Mesodermal cell (in vitro differentiated cells): ENCODE results near the gene PRDM4.
A peak's percentile ranks its signal among the peaks of the same experiment; 100 is the strongest.

Experiments used
- H3K27ac ChIP-seq: 2 replicates; pipeline ENCODE4 v1.7.0; 2013; ENCODE audit warnings: mild to moderate bottlenecking, low read depth, low read length, moderate library complexity; ENCODE audit not compliant: severe bottlenecking
- H3K36me3 ChIP-seq: 2 replicates; pipeline ENCODE4 v1.7.1; 2013; ENCODE audit warnings: mild to moderate bottlenecking, low read length, moderate library complexity; ENCODE audit not compliant: control insufficient read depth, insufficient read depth
- H3K4me1 ChIP-seq: one replicate; pipeline ENCODE4 v1.7.1; 2013; ENCODE audit warnings: mild to moderate bottlenecking, low read length; ENCODE audit not compliant: insufficient read depth, control insufficient read depth, poor library complexity, severe bottlenecking
- H3K4me3 ChIP-seq: 2 replicates; pipeline ENCODE4 v1.7.0; 2013; ENCODE audit warnings: low read length, control low read depth, mild to moderate bottlenecking; ENCODE audit not compliant: insufficient read depth, poor library complexity, severe bottlenecking; ENCODE audit errors: extremely low read depth
- H3K9me3 ChIP-seq: 2 replicates; pipeline ENCODE4 v1.7.1; 2013; ENCODE audit warnings: mild to moderate bottlenecking, low read length, moderate library complexity; ENCODE audit not compliant: control insufficient read depth
- WGBS, 2 experiments: methylation state at CpG; one replicate each; pipeline ENCODE4 v1.1.5; 2013; ENCODE audit warnings: missing lambda C conversion rate in 2 of 2; ENCODE audit not compliant: insufficient coverage in 2 of 2; 5-methylcytosine and 5-hydroxymethylcytosine counted together

PRDM4 gene

GRCh38 chr12:107685360-107686248 lies 75.3 kb downstream of the PRDM4 start, which contains the start of gene PWP1:
Gene PWP1 (plus strand): TSS chr12:107685799. CDS start chr12:107685900, 101 bp downstream.
- WGBS, 2 experiments = 1% methylated on average over 27 to 40 of the region's 51 CpGs
- Histone ChIP-seq H3K4me1 (peaks cover 5% of the 10 kb centered on the region), H3K4me3 (peak within 1 kb of the TSS; percentile 97), H3K9me3 (no peaks in the 10 kb centered on the region), H3K27ac (peak within 1 kb of the TSS; percentile 89), H3K36me3 (peaks cover 32% of the 10 kb centered on the region)

- 52 to 58% methylated on average over 6 of the region's 9 CpGs for WGBS, 2 experiments
- Histone ChIP-seq H3K27ac (peak overlapping the region; percentile 89), H3K36me3 (peaks cover 26% of the 10 kb centered on the region), H3K9me3 (no peaks in the 10 kb centered on the region), H3K4me3 (peak overlapping the region; percentile 97), H3K4me1 (peaks cover 5% of the 10 kb centered on the region)
These were observed 76.0 kb downstream of the PRDM4 start for GRCh38 chr12:107684990-107685359.

- Histone ChIP-seq H3K4me1 (peaks cover 5% of the 10 kb centered on the region), H3K4me3 (no peak overlapping the region), H3K9me3 (no peaks in the 10 kb centered on the region), H3K27ac (no peak overlapping the region), H3K36me3 (peaks cover 18% of the 10 kb centered on the region)
- WGBS, 2 experiments = 100% methylated on average over 1 of the region's 3 CpGs; no CpG with 5 or more reads in 1 of the 2 experiments
These were observed 76.7 kb downstream of the PRDM4 start for GRCh38 chr12:107684029-107684795.
